Measurements from ENCODE around the gene G3BP1. TPM values are rescaled to one million over a fixed set of nuclear protein-coding genes. Genes with fewer than 3 reads are reported as not detected.
"Not testable (repeated sequence)": the region's sequence is repeated elsewhere in the genome, so short reads cannot be mapped to it uniquely, and the experiment has no call there.

G3BP1 gene
- total and polyA plus RNA-seq, 3 experiments from 2014 or later = 142 to 377 (median 371) TPM

- no peak overlapping the region for H3K4me3 Mint-ChIP-seq
- H3K27ac ChIP-seq (ENCODE audit: low read depth, low read length) = no peak overlapping the region
- POLR2A ChIA-PET = interaction anchor here (0.6 kb wide), 1 partner anchor 1899 kb away, joined by 3 read pairs; no protein-coding TSS in a partner anchor
- no peak overlapping the region for H3K4me3 ChIP-seq (ENCODE audit: low read length)
- H3K4me1 ChIP-seq (ENCODE audit: insufficient read depth, low read length) = no peaks in the 10 kb centered on the region
- H3K9me3 ChIP-seq (ENCODE audit: low read length) = no peaks in the 10 kb centered on the region
- CTCF ChIA-PET = interaction anchor here (1.6 to 2.1 kb wide), 2 partner anchors 10 to 328 kb away, joined by 5 to 9 read pairs; no protein-coding TSS in a partner anchor
- peaks cover 9 to 44% (median 24%) of the 10 kb centered on the region in 3 donors for H3K36me3 Mint-ChIP-seq
- H3K27ac Mint-ChIP-seq = peak overlapping the region in 3 of 8 donors; percentile 0 to 46 (median 32)
- H3K9me3 Mint-ChIP-seq = no peaks in the 10 kb centered on the region
- no peaks in the 10 kb centered on the region for H3K27me3 ChIP-seq (ENCODE audit: insufficient read depth, low read length, poor library complexity, severe bottlenecking)
- peaks cover 0 to 18% (median 9%) of the 10 kb centered on the region in 3 donors for H3K4me1 Mint-ChIP-seq
- no peaks in the 10 kb centered on the region for H3K27me3 Mint-ChIP-seq
- no peak for DNase-seq
- peaks cover 14% of the 10 kb centered on the region for H3K36me3 ChIP-seq (ENCODE audit: insufficient read depth, low read length)
Observed at GRCh38 chr5:151815051-151815450, 43.3 kb downstream of the G3BP1 start.

GRCh38 chr5:151819830-151820229 is 48.1 kb downstream of the G3BP1 start:
- H3K9me3 ChIP-seq (ENCODE audit: low read length) = no peaks in the 10 kb centered on the region
- Mint-ChIP-seq H3K9me3 (no peaks in the 10 kb centered on the region), H3K4me3 (no peak overlapping the region), H3K27me3 (no peaks in the 10 kb centered on the region), H3K4me1 (no peaks in the 10 kb centered on the region), H3K27ac (peak overlapping the region in 1 of 8 donors; percentile 13), H3K36me3 (peaks cover 0 to 7% (median 4%) of the 10 kb centered on the region in 3 donors)
- no peaks in the 10 kb centered on the region for H3K27me3 ChIP-seq (ENCODE audit: insufficient read depth, low read length, poor library complexity, severe bottlenecking)
- POLR2A ChIA-PET = no interaction called here
- no peaks in the 10 kb centered on the region for H3K36me3 ChIP-seq (ENCODE audit: insufficient read depth, low read length)
- H3K4me3 ChIP-seq (ENCODE audit: low read length) = no peak overlapping the region
- H3K4me1 ChIP-seq (ENCODE audit: insufficient read depth, low read length) = no peaks in the 10 kb centered on the region
- CTCF ChIA-PET = interaction anchor here (1.8 kb wide), 1 partner anchor 324 kb away, joined by 5 read pairs; no protein-coding TSS in a partner anchor
- no peak overlapping the region for H3K27ac ChIP-seq (ENCODE audit: low read depth, low read length)
- DNase-seq = no peak

GRCh38 chr5:151820271-151820670 is 48.5 kb downstream of the G3BP1 start:
- Histone ChIP-seq H3K27ac (ENCODE audit: low read depth, low read length) (no peak overlapping the region), H3K27me3 (ENCODE audit: insufficient read depth, low read length, poor library complexity, severe bottlenecking) (no peaks in the 10 kb centered on the region), H3K36me3 (ENCODE audit: insufficient read depth, low read length) (no peaks in the 10 kb centered on the region), H3K4me3 (ENCODE audit: low read length) (no peak overlapping the region), H3K4me1 (ENCODE audit: insufficient read depth, low read length) (no peaks in the 10 kb centered on the region), H3K9me3 (ENCODE audit: low read length) (no peaks in the 10 kb centered on the region)
- DNase-seq = no peak
- peaks cover 0 to 5% (median 5%) of the 10 kb centered on the region in 3 donors for H3K36me3 Mint-ChIP-seq
- H3K27ac Mint-ChIP-seq = peak overlapping the region in 1 of 8 donors; percentile 13
- no peak overlapping the region for H3K4me3 Mint-ChIP-seq
- CTCF ChIA-PET = interaction anchor here (1.8 kb wide), 1 partner anchor 323 kb away, joined by 5 read pairs; no protein-coding TSS in a partner anchor
- H3K4me1 Mint-ChIP-seq = no peaks in the 10 kb centered on the region
- no peaks in the 10 kb centered on the region for H3K9me3 Mint-ChIP-seq
- POLR2A ChIA-PET = no interaction called here
- no peaks in the 10 kb centered on the region for H3K27me3 Mint-ChIP-seq

GRCh38 chr5:151820903-151821302 is 49.1 kb downstream of the G3BP1 start:
- H3K4me1 ChIP-seq (ENCODE audit: insufficient read depth, low read length) = no peaks in the 10 kb centered on the region
- H3K4me3 ChIP-seq (ENCODE audit: low read length) = no peak overlapping the region
- no peaks in the 10 kb centered on the region for H3K27me3 ChIP-seq (ENCODE audit: insufficient read depth, low read length, poor library complexity, severe bottlenecking)
- H3K36me3 Mint-ChIP-seq = peaks cover 0 to 6% (median 5%) of the 10 kb centered on the region in 3 donors
- POLR2A ChIA-PET = no interaction called here
- H3K27me3 Mint-ChIP-seq = no peaks in the 10 kb centered on the region
- no peaks in the 10 kb centered on the region for H3K36me3 ChIP-seq (ENCODE audit: insufficient read depth, low read length)
- H3K9me3 Mint-ChIP-seq = no peaks in the 10 kb centered on the region
- peak overlapping the region in 1 of 8 donors; percentile 65 for H3K27ac Mint-ChIP-seq
- CTCF ChIA-PET = interaction anchor here (1.8 kb wide), 1 partner anchor 322 kb away, joined by 5 read pairs; no protein-coding TSS in a partner anchor
- peaks cover 0 to 2% (median 0%) of the 10 kb centered on the region in 3 donors for H3K4me1 Mint-ChIP-seq
- H3K4me3 Mint-ChIP-seq = no peak overlapping the region
- DNase-seq = no peak
- no peaks in the 10 kb centered on the region for H3K9me3 ChIP-seq (ENCODE audit: low read length)
- H3K27ac ChIP-seq (ENCODE audit: low read depth, low read length) = no peak overlapping the region

- Histone ChIP-seq H3K36me3 (ENCODE audit: insufficient read depth, low read length) (no peaks in the 10 kb centered on the region), H3K4me3 (ENCODE audit: low read length) (no peak overlapping the region), H3K4me1 (ENCODE audit: insufficient read depth, low read length) (no peaks in the 10 kb centered on the region), H3K9me3 (ENCODE audit: low read length) (no peaks in the 10 kb centered on the region), H3K27ac (ENCODE audit: low read depth, low read length) (no peak overlapping the region), H3K27me3 (ENCODE audit: insufficient read depth, low read length, poor library complexity, severe bottlenecking) (no peaks in the 10 kb centered on the region)
- Mint-ChIP-seq H3K4me1 (peaks cover 0 to 2% (median 0%) of the 10 kb centered on the region in 3 donors), H3K4me3 (no peak overlapping the region), H3K36me3 (peaks cover 3 to 6% (median 3%) of the 10 kb centered on the region in 3 donors), H3K9me3 (no peaks in the 10 kb centered on the region), H3K27me3 (no peaks in the 10 kb centered on the region), H3K27ac (no peak overlapping the region)
- CTCF ChIA-PET = interaction anchor here (1.2 kb wide), 1 partner anchor 321 kb away, joined by 4 read pairs; no protein-coding TSS in a partner anchor
- no peak for DNase-seq
- POLR2A ChIA-PET = no interaction called here
Observed at GRCh38 chr5:151822141-151822540, 50.4 kb downstream of the G3BP1 start.

- no peak overlapping the region for H3K27ac ChIP-seq (ENCODE audit: low read depth, low read length)
- Mint-ChIP-seq H3K36me3 (peaks cover 3 to 10% (median 10%) of the 10 kb centered on the region in 3 donors), H3K9me3 (peaks cover 0 to 4% (median 3%) of the 10 kb centered on the region in 5 donors), H3K4me3 (no peak overlapping the region), H3K4me1 (peaks cover 6 to 10% (median 7%) of the 10 kb centered on the region in 3 donors), H3K27me3 (no peaks in the 10 kb centered on the region), H3K27ac (peak overlapping the region in 1 of 8 donors; percentile 13)
- no peak overlapping the region for H3K4me3 ChIP-seq (ENCODE audit: low read length)
- POLR2A ChIA-PET = no interaction called here
- no peaks in the 10 kb centered on the region for H3K4me1 ChIP-seq (ENCODE audit: insufficient read depth, low read length)
- no peaks in the 10 kb centered on the region for H3K36me3 ChIP-seq (ENCODE audit: insufficient read depth, low read length)
- peak in 4 of 5 donors; percentile 19 to 47 (median 22) for DNase-seq
- H3K9me3 ChIP-seq (ENCODE audit: low read length) = no peaks in the 10 kb centered on the region
- CTCF ChIA-PET = interaction anchor here (0.7 to 9.0 kb wide), 16 partner anchors 10 to 679 kb away, joined by 3 to 147 read pairs (median 4); no protein-coding TSS in a partner anchor
- no peaks in the 10 kb centered on the region for H3K27me3 ChIP-seq (ENCODE audit: insufficient read depth, low read length, poor library complexity, severe bottlenecking)
Observed at GRCh38 chr5:151825445-151825844, 53.7 kb downstream of the G3BP1 start.

GRCh38 chr5:151829370-151829769 is 57.6 kb downstream of the G3BP1 start:
- no peak overlapping the region for H3K27ac ChIP-seq (ENCODE audit: low read depth, low read length)
- POLR2A ChIA-PET = no interaction called here
- H3K27me3 Mint-ChIP-seq = peaks cover 0 to 3% of the 10 kb centered on the region in 2 donors
- H3K4me1 Mint-ChIP-seq = peaks cover 22 to 23% (median 22%) of the 10 kb centered on the region in 3 donors
- no peaks in the 10 kb centered on the region for H3K27me3 ChIP-seq (ENCODE audit: insufficient read depth, low read length, poor library complexity, severe bottlenecking)
- peaks cover 7% of the 10 kb centered on the region for H3K9me3 ChIP-seq (ENCODE audit: low read length)
- no peaks in the 10 kb centered on the region for H3K36me3 ChIP-seq (ENCODE audit: insufficient read depth, low read length)
- H3K27ac Mint-ChIP-seq = no peak overlapping the region
- H3K4me1 ChIP-seq (ENCODE audit: insufficient read depth, low read length) = peaks cover 16% of the 10 kb centered on the region
- H3K4me3 ChIP-seq (ENCODE audit: low read length) = no peak overlapping the region
- DNase-seq = no peak
- H3K9me3 Mint-ChIP-seq = peaks cover 22 to 39% (median 35%) of the 10 kb centered on the region in 5 donors
- H3K36me3 Mint-ChIP-seq = peaks cover 8 to 38% (median 18%) of the 10 kb centered on the region in 3 donors
- no peak overlapping the region for H3K4me3 Mint-ChIP-seq
- CTCF ChIA-PET = interaction anchor here (9.0 kb wide), 1 partner anchor 314 kb away, joined by 147 read pairs; no protein-coding TSS in a partner anchor

- H3K27ac ChIP-seq (ENCODE audit: low read depth, low read length); POLR2A ChIA-PET; H3K36me3 ChIP-seq (ENCODE audit: insufficient read depth, low read length); H3K9me3 ChIP-seq (ENCODE audit: low read length); H3K4me3 ChIP-seq (ENCODE audit: low read length); H3K27me3 Mint-ChIP-seq; H3K4me3 Mint-ChIP-seq; DNase-seq; H3K27me3 ChIP-seq (ENCODE audit: insufficient read depth, low read length, poor library complexity, severe bottlenecking): not testable (repeated sequence)
- CTCF ChIA-PET = interaction anchor here (9.0 kb wide), 1 partner anchor 311 kb away, joined by 147 read pairs; no protein-coding TSS in a partner anchor
- Mint-ChIP-seq H3K9me3 (peaks cover 29 to 73% (median 64%) of the 10 kb centered on the region in 5 donors), H3K4me1 (peaks cover 20 to 23% (median 22%) of the 10 kb centered on the region in 3 donors), H3K27ac (peak overlapping the region in 1 of 8 donors; percentile 6), H3K36me3 (peaks cover 6 to 57% (median 15%) of the 10 kb centered on the region in 3 donors)
- H3K4me1 ChIP-seq (ENCODE audit: insufficient read depth, low read length) = peaks cover 16% of the 10 kb centered on the region
Observed at GRCh38 chr5:151832843-151833242, 61.1 kb downstream of the G3BP1 start.
